Coronary artery (tissue), 2 donors: ENCODE results near the gene VSTM2B.

Source experiments
- DNase-seq: peaks from one replicate; pipeline ENCODE4 v3.0.0-alpha.2; 2017; ENCODE audit warnings: low spot score
- H3K27ac ChIP-seq, 2 donors: fragments of 200-600 bp; sonication (generic); one replicate each; pipeline ENCODE4 v1.5.1; 2016 to 2019
- H3K4me3 ChIP-seq: fragments of 200-600 bp; sonication (generic); 2 replicates; pipeline ENCODE4 v1.5.1; 2016; ENCODE audit warnings: mild to moderate bottlenecking, moderate library complexity
- CTCF ChIP-seq: fragments of 200-600 bp; sonication (generic); IDR thresholded peaks from one replicate; pipeline ENCODE4 v1.5.1; 2019; ENCODE audit warnings: antibody characterized with exemption

Gene VSTM2B

GRCh38 chr19:29520390-29520789 is 5.4 kb upstream of the VSTM2B start:
- TF ChIP-seq CTCF: no peak
- no peak for DNase-seq
- Histone ChIP-seq H3K4me3 (no peak overlapping the region), H3K27ac (no peak overlapping the region)

GRCh38 chr19:29521291-29522075 is 4.3 kb upstream of the VSTM2B start:
- Histone ChIP-seq H3K4me3 (no peak overlapping the region), H3K27ac (no peak overlapping the region)
- DNase-seq: no peak
- no peak for TF ChIP-seq CTCF

- H3K27ac ChIP-seq: no peak overlapping the region
- no peak overlapping the region for H3K4me3 ChIP-seq
- DNase-seq: no peak
- no peak for TF ChIP-seq CTCF
Measured at GRCh38 chr19:29523568-29523967, 2.2 kb upstream of the VSTM2B start.

GRCh38 chr19:29524201-29524911 is 1.4 kb upstream of the VSTM2B start:
- no peak overlapping the region for H3K27ac ChIP-seq
- no peak for DNase-seq
- TF ChIP-seq CTCF: no peak
- H3K4me3 ChIP-seq: no peak overlapping the region

GRCh38 chr19:29524912-29525831 is 622 bp upstream of the VSTM2B start:
- DNase-seq: no peak
- TF ChIP-seq CTCF: no peak
- no peak overlapping the region for H3K27ac ChIP-seq
- H3K4me3 ChIP-seq: peak overlapping the region; percentile 56

GRCh38 chr19:29526730-29527499 is 1.1 kb downstream of the VSTM2B start:
- peak overlapping the region; percentile 56 for H3K4me3 ChIP-seq
- no peak for DNase-seq
- H3K27ac ChIP-seq: no peak overlapping the region
- no peak for TF ChIP-seq CTCF
